K562 (cell line): ENCODE measurements around the gene PCLAF. TPM values are rescaled to one million over a fixed set of nuclear protein-coding genes. Genes with fewer than 3 reads are reported as not detected.

Experiments used
- ARID1B ChIP-seq: fragments of 450-650 bp; IDR thresholded peaks from 2 replicates; pipeline ENCODE4 v1.6.1; 2016; ENCODE audit warnings: antibody characterized with exemption, mild to moderate bottlenecking, inconsistent platforms
- ESRRA ChIP-seq: fragments of 450-650 bp; IDR thresholded peaks from 2 replicates; pipeline ENCODE4 v1.6.1; 2014; ENCODE audit warnings: low read depth, mild to moderate bottlenecking, moderate library complexity, borderline replicate concordance
- HDAC2 ChIP-seq: fragments of 450-650 bp; IDR thresholded peaks from 2 replicates; pipeline ENCODE4 v1.6.1; 2016; ENCODE audit warnings: mild to moderate bottlenecking
- HMGN3 ChIP-seq: IDR thresholded peaks from 2 replicates; pipeline ENCODE4 v1.6.1; 2011; ENCODE audit warnings: borderline replicate concordance, low read depth, mild to moderate bottlenecking, mixed read lengths, low read length; ENCODE audit not compliant: insufficient read length; ENCODE audit errors: extremely low read depth
- MCM7 ChIP-seq, 2 experiments: fragments of 450-650 bp; IDR thresholded peaks; 2 replicates each; pipeline ENCODE4 v1.6.1; 2016 to 2018
- MTF1 ChIP-seq: fragments of 250-450 bp; sonication (Bioruptor Pico); IDR thresholded peaks from 2 replicates; pipeline ENCODE4 v1.9.0; 2021; ENCODE audit warnings: moderate library complexity, mild to moderate bottlenecking, inconsistent platforms, borderline replicate concordance
- SAFB2 ChIP-seq: fragments of 200-400 bp; formaldehyde crosslinking; IDR thresholded peaks from 2 replicates; pipeline ENCODE4 v1.6.1; 2018; ENCODE audit warnings: borderline replicate concordance, low read length, low read depth, moderate library complexity; ENCODE audit not compliant: severe bottlenecking
- ZNF436 ChIP-seq: fragments of 250-450, 450-650 bp; sonication (Bioruptor Pico); formaldehyde crosslinking; IDR thresholded peaks from 2 replicates; pipeline ENCODE4 v1.7.0; 2020; ENCODE audit warnings: mild to moderate bottlenecking
- polyA plus RNA-seq, 8 experiments: library from polyadenylated mRNA; depleted of rRNA in 4 of 8; stranded (reverse) in 5 of 8; unstranded in 3 of 8; fragments of >200 nt; fragmentation: Nextera tagmentation in 2 of 8; fragmentation: Illumina TruSeq in 1 of 8; extraction: Ambion mirVana in 2 of 8; extraction: Trizol in 1 of 8; gene quantifications; 2 replicates each; pipeline versions ENCODE4 v1.2.1 to v1.2.3, GENCODE V29; 2011 to 2014; ENCODE audit warnings: inconsistent platforms in 1 of 8, missing spikeins in 1 of 8
- total RNA-seq, 7 experiments: library from RNA; depleted of rRNA in 6 of 7; stranded (reverse); fragments of >200 nt in 6 of 7; fragmentation: Illumina TruSeq in 2 of 7; extraction: Trizol in 2 of 7; gene quantifications; 2 replicates each; pipeline versions ENCODE4 v1.2.1 to v1.2.3, GENCODE V29; 2011 to 2021; ENCODE audit warnings: low replicate concordance in 1 of 7
- TF ChIP-seq, protein P1 (sequence below), 2 experiments: fragments of 450-650 bp; formaldehyde crosslinking in 1 of 2; IDR thresholded peaks; 2 replicates each; pipeline versions ENCODE4 v1.4.0 to v1.6.1; 2014 to 2020; ENCODE audit warnings: mild to moderate bottlenecking in 2 of 2, borderline replicate concordance in 1 of 2, low read depth in 1 of 2
- TF ChIP-seq, protein P2 (sequence below): fragments of 250-450 bp; sonication (Bioruptor Pico); IDR thresholded peaks from 2 replicates; pipeline ENCODE4 v1.5.0; 2021; ENCODE audit warnings: mild to moderate bottlenecking, borderline replicate concordance
- TF ChIP-seq, protein P3 (sequence below): IDR thresholded peaks from 3 replicates; pipeline ENCODE4 v1.6.1; 2011; ENCODE audit warnings: borderline replicate concordance, mild to moderate bottlenecking, moderate library complexity; ENCODE audit not compliant: insufficient read length; ENCODE audit errors: extremely low read depth

The PCLAF gene
- total and polyA plus RNA-seq, 9 of the 15 experiments (the other 6 are each of a cell fraction or from before 2014, with no cell fraction given) = 112 to 881 (median 360) TPM

DNA sequence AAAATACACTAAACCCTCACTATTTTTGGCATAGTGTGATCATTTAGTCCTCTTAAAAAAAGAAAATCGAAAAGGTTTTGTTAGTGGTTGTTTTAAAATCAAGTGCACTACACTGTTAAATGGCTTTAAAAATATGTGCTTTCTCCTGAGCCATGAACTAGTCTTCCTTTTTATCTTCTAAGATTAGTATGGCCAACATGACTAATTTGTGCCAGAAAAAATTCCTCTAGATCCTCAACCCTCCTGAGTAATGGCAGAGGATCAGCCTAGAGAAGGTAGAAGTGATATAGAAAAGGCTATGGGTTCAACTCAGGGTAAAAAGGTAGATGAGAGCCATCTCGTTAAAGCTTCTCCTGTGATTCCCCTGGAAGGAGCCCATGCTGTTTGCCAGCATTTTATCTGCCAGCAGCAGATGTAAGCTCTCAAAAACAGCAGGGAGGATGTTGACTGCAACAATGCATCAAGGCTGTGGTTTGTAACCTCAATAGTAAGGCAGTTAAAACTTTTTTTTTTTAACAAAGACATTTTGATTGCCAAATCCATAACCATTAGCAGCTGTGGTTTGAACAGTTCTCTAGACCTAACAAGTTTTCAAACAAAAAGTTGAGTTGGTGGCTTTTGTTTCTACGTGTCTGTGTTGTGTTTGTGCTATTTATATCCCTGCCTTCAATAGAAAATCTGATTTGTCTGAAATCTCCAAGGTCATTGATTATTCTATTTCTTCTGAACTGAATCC, 48.9 kb upstream of the PCLAF start (continued):
- TF ChIP-seq, protein P1, sequence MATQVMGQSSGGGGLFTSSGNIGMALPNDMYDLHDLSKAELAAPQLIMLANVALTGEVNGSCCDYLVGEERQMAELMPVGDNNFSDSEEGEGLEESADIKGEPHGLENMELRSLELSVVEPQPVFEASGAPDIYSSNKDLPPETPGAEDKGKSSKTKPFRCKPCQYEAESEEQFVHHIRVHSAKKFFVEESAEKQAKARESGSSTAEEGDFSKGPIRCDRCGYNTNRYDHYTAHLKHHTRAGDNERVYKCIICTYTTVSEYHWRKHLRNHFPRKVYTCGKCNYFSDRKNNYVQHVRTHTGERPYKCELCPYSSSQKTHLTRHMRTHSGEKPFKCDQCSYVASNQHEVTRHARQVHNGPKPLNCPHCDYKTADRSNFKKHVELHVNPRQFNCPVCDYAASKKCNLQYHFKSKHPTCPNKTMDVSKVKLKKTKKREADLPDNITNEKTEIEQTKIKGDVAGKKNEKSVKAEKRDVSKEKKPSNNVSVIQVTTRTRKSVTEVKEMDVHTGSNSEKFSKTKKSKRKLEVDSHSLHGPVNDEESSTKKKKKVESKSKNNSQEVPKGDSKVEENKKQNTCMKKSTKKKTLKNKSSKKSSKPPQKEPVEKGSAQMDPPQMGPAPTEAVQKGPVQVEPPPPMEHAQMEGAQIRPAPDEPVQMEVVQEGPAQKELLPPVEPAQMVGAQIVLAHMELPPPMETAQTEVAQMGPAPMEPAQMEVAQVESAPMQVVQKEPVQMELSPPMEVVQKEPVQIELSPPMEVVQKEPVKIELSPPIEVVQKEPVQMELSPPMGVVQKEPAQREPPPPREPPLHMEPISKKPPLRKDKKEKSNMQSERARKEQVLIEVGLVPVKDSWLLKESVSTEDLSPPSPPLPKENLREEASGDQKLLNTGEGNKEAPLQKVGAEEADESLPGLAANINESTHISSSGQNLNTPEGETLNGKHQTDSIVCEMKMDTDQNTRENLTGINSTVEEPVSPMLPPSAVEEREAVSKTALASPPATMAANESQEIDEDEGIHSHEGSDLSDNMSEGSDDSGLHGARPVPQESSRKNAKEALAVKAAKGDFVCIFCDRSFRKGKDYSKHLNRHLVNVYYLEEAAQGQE (IDR thresholded peaks at IDR 0.05; ENCODE audit: borderline replicate concordance) = peak; percentile 27; the same call in 1 of the 2 replicates
- TF ChIP-seq, protein P1 (CRISPR knock-in tag; IDR thresholded peaks at IDR 0.05; ENCODE audit: low read depth) = no peak
- TF ChIP-seq ARID1B = peak; percentile 92
- TF ChIP-seq ESRRA = peak; percentile 82; the same call in 1 of the 2 replicates
- TF ChIP-seq, protein P2, sequence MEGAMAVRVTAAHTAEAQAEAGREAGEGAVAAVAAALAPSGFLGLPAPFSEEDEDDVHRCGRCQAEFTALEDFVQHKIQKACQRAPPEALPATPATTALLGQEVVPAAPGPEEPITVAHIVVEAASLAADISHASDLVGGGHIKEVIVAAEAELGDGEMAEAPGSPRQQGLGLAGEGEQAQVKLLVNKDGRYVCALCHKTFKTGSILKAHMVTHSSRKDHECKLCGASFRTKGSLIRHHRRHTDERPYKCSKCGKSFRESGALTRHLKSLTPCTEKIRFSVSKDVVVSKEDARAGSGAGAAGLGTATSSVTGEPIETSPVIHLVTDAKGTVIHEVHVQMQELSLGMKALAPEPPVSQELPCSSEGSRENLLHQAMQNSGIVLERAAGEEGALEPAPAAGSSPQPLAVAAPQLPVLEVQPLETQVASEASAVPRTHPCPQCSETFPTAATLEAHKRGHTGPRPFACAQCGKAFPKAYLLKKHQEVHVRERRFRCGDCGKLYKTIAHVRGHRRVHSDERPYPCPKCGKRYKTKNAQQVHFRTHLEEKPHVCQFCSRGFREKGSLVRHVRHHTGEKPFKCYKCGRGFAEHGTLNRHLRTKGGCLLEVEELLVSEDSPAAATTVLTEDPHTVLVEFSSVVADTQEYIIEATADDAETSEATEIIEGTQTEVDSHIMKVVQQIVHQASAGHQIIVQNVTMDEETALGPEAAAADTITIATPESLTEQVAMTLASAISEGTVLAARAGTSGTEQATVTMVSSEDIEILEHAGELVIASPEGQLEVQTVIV (CRISPR knock-in tag) = no peak
- TF ChIP-seq MCM7 (IDR thresholded peaks at IDR 0.05) = no peak
- TF ChIP-seq, protein P3, sequence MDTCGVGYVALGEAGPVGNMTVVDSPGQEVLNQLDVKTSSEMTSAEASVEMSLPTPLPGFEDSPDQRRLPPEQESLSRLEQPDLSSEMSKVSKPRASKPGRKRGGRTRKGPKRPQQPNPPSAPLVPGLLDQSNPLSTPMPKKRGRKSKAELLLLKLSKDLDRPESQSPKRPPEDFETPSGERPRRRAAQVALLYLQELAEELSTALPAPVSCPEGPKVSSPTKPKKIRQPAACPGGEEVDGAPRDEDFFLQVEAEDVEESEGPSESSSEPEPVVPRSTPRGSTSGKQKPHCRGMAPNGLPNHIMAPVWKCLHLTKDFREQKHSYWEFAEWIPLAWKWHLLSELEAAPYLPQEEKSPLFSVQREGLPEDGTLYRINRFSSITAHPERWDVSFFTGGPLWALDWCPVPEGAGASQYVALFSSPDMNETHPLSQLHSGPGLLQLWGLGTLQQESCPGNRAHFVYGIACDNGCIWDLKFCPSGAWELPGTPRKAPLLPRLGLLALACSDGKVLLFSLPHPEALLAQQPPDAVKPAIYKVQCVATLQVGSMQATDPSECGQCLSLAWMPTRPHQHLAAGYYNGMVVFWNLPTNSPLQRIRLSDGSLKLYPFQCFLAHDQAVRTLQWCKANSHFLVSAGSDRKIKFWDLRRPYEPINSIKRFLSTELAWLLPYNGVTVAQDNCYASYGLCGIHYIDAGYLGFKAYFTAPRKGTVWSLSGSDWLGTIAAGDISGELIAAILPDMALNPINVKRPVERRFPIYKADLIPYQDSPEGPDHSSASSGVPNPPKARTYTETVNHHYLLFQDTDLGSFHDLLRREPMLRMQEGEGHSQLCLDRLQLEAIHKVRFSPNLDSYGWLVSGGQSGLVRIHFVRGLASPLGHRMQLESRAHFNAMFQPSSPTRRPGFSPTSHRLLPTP = no peak
- no peak for TF ChIP-seq HMGN3
- TF ChIP-seq SAFB2 = no peak
- no peak for TF ChIP-seq ZNF436 (CRISPR knock-in tag)
- peak; percentile 93 for TF ChIP-seq HDAC2
- TF ChIP-seq MTF1 (CRISPR knock-in tag) = no peak
